HepG2 (cell line): ENCODE results near the gene PSMB1. TPM values are rescaled to one million over a fixed set of nuclear protein-coding genes. Genes with fewer than 3 reads are reported as not detected.

Experiments
- ATF1 ChIP-seq: IDR thresholded peaks from 2 replicates; pipeline ENCODE4 v1.6.1; 2016; ENCODE audit warnings: mild to moderate bottlenecking, control low read depth
- FIP1L1 ChIP-seq: fragments of 200-400 bp; formaldehyde crosslinking; IDR thresholded peaks from 2 replicates; pipeline ENCODE4 v1.6.1; 2018; ENCODE audit warnings: low read depth, mild to moderate bottlenecking, low read length, moderate library complexity, borderline replicate concordance; ENCODE audit not compliant: insufficient read depth
- FOXA1 ChIP-seq, 2 experiments: fragments of 450-650 bp in 1 of 2; sonication (generic) in 1 of 2; formaldehyde crosslinking in 1 of 2; IDR thresholded peaks; 2 replicates each; pipeline versions ENCODE4 v1.4.0 to v1.6.1; 2016 to 2020; ENCODE audit warnings: missing genetic modification reagents in 1 of 2
- HNRNPL ChIP-seq: fragments of 200-400 bp; formaldehyde crosslinking; IDR thresholded peaks from 2 replicates; pipeline ENCODE4 v1.6.1; 2017; ENCODE audit warnings: mild to moderate bottlenecking, low read depth, low read length
- JUN ChIP-seq: sonication (generic); formaldehyde crosslinking; IDR thresholded peaks from 2 replicates; pipeline ENCODE4 v1.4.0; 2020; ENCODE audit warnings: mild to moderate bottlenecking, missing genetic modification reagents
- KLF12 ChIP-seq: sonication (generic); formaldehyde crosslinking; IDR thresholded peaks from 2 replicates; pipeline ENCODE4 v1.4.0; 2020; ENCODE audit warnings: missing genetic modification reagents, borderline replicate concordance
- LCORL ChIP-seq, 2 experiments: fragments of 450-650 bp in 1 of 2; sonication (generic) in 1 of 2; formaldehyde crosslinking in 1 of 2; IDR thresholded peaks; 2 replicates each; pipeline versions ENCODE4 v1.5.0 to v1.6.1; 2017 to 2020; ENCODE audit warnings: antibody characterized with exemption in 1 of 2, missing genetic modification reagents in 1 of 2
- MED8 ChIP-seq: sonication (generic); formaldehyde crosslinking; IDR thresholded peaks from 2 replicates; pipeline ENCODE4 v1.8.1; 2023; ENCODE audit warnings: mild to moderate bottlenecking, missing genetic modification reagents; ENCODE audit not compliant: insufficient replicate concordance
- NR2F1 ChIP-seq, 2 experiments: fragments of 450-650 bp in 1 of 2; formaldehyde crosslinking in 1 of 2; IDR thresholded peaks; 2 replicates each; pipeline versions ENCODE4 v1.5.0 to v1.6.1; 2016 to 2020; ENCODE audit warnings: mild to moderate bottlenecking in 1 of 2, missing compliant biosample characterization in 1 of 2, missing genetic modification reagents in 1 of 2, moderate library complexity in 1 of 2
- PHF21A ChIP-seq: sonication (generic); formaldehyde crosslinking; IDR thresholded peaks from 2 replicates; pipeline ENCODE4 v1.5.0; 2020; ENCODE audit warnings: mild to moderate bottlenecking, missing genetic modification reagents
- PTBP1 ChIP-seq: fragments of 200-400 bp; formaldehyde crosslinking; IDR thresholded peaks from 2 replicates; pipeline ENCODE4 v1.6.1; 2018; ENCODE audit warnings: low read length, low read depth; ENCODE audit not compliant: poor library complexity, severe bottlenecking
- SMARCC2 ChIP-seq: fragments of 450-650 bp; IDR thresholded peaks from 2 replicates; pipeline ENCODE4 v1.6.1; 2017; ENCODE audit warnings: antibody characterized with exemption, mild to moderate bottlenecking
- TBX2 ChIP-seq: sonication (generic); formaldehyde crosslinking; IDR thresholded peaks from 2 replicates; pipeline ENCODE4 v1.5.0; 2020; ENCODE audit warnings: missing genetic modification reagents, mild to moderate bottlenecking, borderline replicate concordance
- TCF7 ChIP-seq: sonication (generic); IDR thresholded peaks from 2 replicates; pipeline ENCODE4 v1.6.1; 2016; ENCODE audit warnings: antibody characterized with exemption, low read depth
- U2AF2 ChIP-seq: fragments of 200-400 bp; formaldehyde crosslinking; IDR thresholded peaks from 2 replicates; pipeline ENCODE4 v1.6.1; 2017; ENCODE audit warnings: low read depth, mild to moderate bottlenecking, low read length
- ZBTB42 ChIP-seq: sonication (generic); formaldehyde crosslinking; IDR thresholded peaks from 2 replicates; pipeline ENCODE4 v1.5.0; 2020; ENCODE audit warnings: mild to moderate bottlenecking, missing genetic modification reagents
- ZC3H4 ChIP-seq: sonication (generic); formaldehyde crosslinking; IDR thresholded peaks from 2 replicates; pipeline ENCODE4 v1.4.0; 2020; ENCODE audit warnings: missing genetic modification reagents, borderline replicate concordance
- ZNF232 ChIP-seq: sonication (generic); formaldehyde crosslinking; IDR thresholded peaks from 2 replicates; pipeline ENCODE4 v1.4.0; 2020; ENCODE audit warnings: missing genetic modification reagents, borderline replicate concordance
- ZNF235 ChIP-seq: sonication (generic); formaldehyde crosslinking; IDR thresholded peaks from 2 replicates; pipeline ENCODE4 v1.8.1; 2023; ENCODE audit warnings: mild to moderate bottlenecking, missing genetic modification reagents, borderline replicate concordance
- ZNF333 ChIP-seq: sonication (generic); formaldehyde crosslinking; IDR thresholded peaks from 2 replicates; pipeline ENCODE4 v1.4.0; 2020; ENCODE audit warnings: mild to moderate bottlenecking, missing genetic modification reagents, borderline replicate concordance
- ZNF33B ChIP-seq: sonication (generic); formaldehyde crosslinking; IDR thresholded peaks from 2 replicates; pipeline ENCODE4 v1.5.1; 2020; ENCODE audit warnings: mild to moderate bottlenecking, missing genetic modification reagents
- ZNF343 ChIP-seq: sonication (generic); formaldehyde crosslinking; IDR thresholded peaks from 2 replicates; pipeline ENCODE4 v1.4.0; 2020; ENCODE audit warnings: mild to moderate bottlenecking, missing genetic modification reagents
- ZNF724P ChIP-seq: sonication (generic); formaldehyde crosslinking; IDR thresholded peaks from 2 replicates; pipeline ENCODE4 v1.8.0; 2022; ENCODE audit warnings: missing genetic modification reagents, borderline replicate concordance
- ZNF775 ChIP-seq: sonication (generic); formaldehyde crosslinking; IDR thresholded peaks from 2 replicates; pipeline ENCODE4 v1.4.0; 2020; ENCODE audit warnings: missing genetic modification reagents, mild to moderate bottlenecking, moderate library complexity, borderline replicate concordance
- ZNF850 ChIP-seq: sonication (generic); formaldehyde crosslinking; conservative IDR thresholded peaks from 2 replicates; pipeline ENCODE4 v1.9.0; 2021; ENCODE audit warnings: mild to moderate bottlenecking, missing genetic modification reagents
- polyA plus RNA-seq, 8 experiments: library from polyadenylated mRNA; depleted of rRNA in 3 of 8; stranded (reverse) in 7 of 8; unstranded in 1 of 8; fragments of >200 nt; fragmentation: Illumina TruSeq in 4 of 8; extraction: Trizol in 4 of 8; gene quantifications; 2 replicates each; pipeline versions ENCODE4 v1.2.1 to v1.2.3, GENCODE V29; 2011 to 2016; ENCODE audit warnings: low read depth in 4 of 8, missing spikeins in 1 of 8, mixed read lengths in 1 of 8; ENCODE audit not compliant: insufficient read depth in 1 of 8
- total RNA-seq, 5 experiments: library from RNA; depleted of rRNA; stranded (reverse); fragments of >200 nt; fragmentation: Illumina TruSeq; extraction: Trizol; gene quantifications; 2 replicates each; pipeline ENCODE4 v1.2.3, GENCODE V29; 2016; ENCODE audit warnings: low read depth in 1 of 5
- TF ChIP-seq, protein P1 (sequence below): sonication (generic); formaldehyde crosslinking; conservative IDR thresholded peaks from 2 replicates; pipeline ENCODE4 v1.8.0; 2022; ENCODE audit warnings: missing genetic modification reagents
- TF ChIP-seq, protein P2 (sequence below): sonication (generic); formaldehyde crosslinking; IDR thresholded peaks from 2 replicates; pipeline ENCODE4 v1.4.0; 2020; ENCODE audit warnings: missing genetic modification reagents, low read depth, mild to moderate bottlenecking, borderline replicate concordance
- TF ChIP-seq, protein P3 (sequence below): sonication (generic); formaldehyde crosslinking; IDR thresholded peaks from 2 replicates; pipeline ENCODE4 v1.8.1; 2023; ENCODE audit warnings: mild to moderate bottlenecking, missing genetic modification reagents, borderline replicate concordance

PSMB1 gene
- total and polyA plus RNA-seq, 2 of the 13 experiments (the other 11 are each of a cell fraction or from before 2014, with no cell fraction given): 528 to 592 TPM

DNA sequence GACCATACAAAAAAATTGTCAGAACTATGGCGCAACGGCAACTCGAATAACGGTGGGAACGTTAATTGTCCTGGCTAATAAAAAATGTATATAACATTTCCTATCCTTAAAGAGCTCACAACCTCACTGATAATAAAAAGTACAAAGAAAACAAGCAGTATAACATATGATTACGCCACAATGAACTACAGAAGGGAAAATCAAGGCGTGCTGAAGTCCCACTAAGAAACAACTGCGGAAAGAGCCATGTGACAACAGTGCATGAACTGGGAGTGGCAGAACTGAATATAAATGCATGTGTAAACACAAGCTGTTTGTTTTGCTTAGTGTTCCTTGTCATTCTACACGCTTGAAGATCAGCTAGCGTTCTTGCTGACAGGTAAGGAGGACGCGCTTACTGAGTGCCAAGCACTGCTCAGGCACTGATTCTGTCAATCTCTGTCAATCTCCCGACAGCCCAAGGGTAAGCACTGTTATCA lies 466 bp upstream of the PSMB1 start (continued):
- TF ChIP-seq FIP1L1 (no peak), ZNF235 (0 out of 2 replicates have a peak, but pooled peaks have one; percentile 13), MED8 (CRISPR knock-in tag) (no peak), U2AF2 (no peak), ZNF333 (CRISPR knock-in tag) (0 out of 2 replicates have a peak, but pooled peaks have one; percentile 18), ZNF33B (CRISPR knock-in tag) (no peak), ZC3H4 (CRISPR knock-in tag) (no peak), PTBP1 (no peak), ZBTB42 (CRISPR knock-in tag) (0 out of 2 replicates have a peak, but pooled peaks have one; percentile 18), ATF1 (CRISPR knock-in tag) (no peak), ZNF724P (CRISPR knock-in tag) (no peak), LCORL (IDR thresholded peaks at IDR 0.05) (no peak), LCORL (CRISPR knock-in tag; IDR thresholded peaks at IDR 0.05) (no peak), HNRNPL (no peak), TCF7 (no peak), KLF12 (no peak), JUN (no peak), ZNF343 (CRISPR knock-in tag) (0 out of 2 replicates have a peak, but pooled peaks have one; percentile 24), FOXA1 (IDR thresholded peaks at IDR 0.05) (no peak), FOXA1 (CRISPR knock-in tag; IDR thresholded peaks at IDR 0.05) (0 out of 2 replicates have a peak, but pooled peaks have one; percentile 8), ZNF232 (CRISPR knock-in tag) (no peak), PHF21A (CRISPR knock-in tag) (no peak), ZNF850 (CRISPR knock-in tag) (no peak), ZNF775 (CRISPR knock-in tag) (no peak), NR2F1 (CRISPR knock-in tag; IDR thresholded peaks at IDR 0.05) (no peak), SMARCC2 (no peak), TBX2 (no peak)
- TF ChIP-seq, protein P1, sequence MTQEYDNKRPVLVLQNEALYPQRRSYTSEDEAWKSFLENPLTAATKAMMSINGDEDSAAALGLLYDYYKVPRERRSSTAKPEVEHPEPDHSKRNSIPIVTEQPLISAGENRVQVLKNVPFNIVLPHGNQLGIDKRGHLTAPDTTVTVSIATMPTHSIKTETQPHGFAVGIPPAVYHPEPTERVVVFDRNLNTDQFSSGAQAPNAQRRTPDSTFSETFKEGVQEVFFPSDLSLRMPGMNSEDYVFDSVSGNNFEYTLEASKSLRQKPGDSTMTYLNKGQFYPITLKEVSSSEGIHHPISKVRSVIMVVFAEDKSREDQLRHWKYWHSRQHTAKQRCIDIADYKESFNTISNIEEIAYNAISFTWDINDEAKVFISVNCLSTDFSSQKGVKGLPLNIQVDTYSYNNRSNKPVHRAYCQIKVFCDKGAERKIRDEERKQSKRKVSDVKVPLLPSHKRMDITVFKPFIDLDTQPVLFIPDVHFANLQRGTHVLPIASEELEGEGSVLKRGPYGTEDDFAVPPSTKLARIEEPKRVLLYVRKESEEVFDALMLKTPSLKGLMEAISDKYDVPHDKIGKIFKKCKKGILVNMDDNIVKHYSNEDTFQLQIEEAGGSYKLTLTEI (CRISPR knock-in tag): no peak
- TF ChIP-seq, protein P2, sequence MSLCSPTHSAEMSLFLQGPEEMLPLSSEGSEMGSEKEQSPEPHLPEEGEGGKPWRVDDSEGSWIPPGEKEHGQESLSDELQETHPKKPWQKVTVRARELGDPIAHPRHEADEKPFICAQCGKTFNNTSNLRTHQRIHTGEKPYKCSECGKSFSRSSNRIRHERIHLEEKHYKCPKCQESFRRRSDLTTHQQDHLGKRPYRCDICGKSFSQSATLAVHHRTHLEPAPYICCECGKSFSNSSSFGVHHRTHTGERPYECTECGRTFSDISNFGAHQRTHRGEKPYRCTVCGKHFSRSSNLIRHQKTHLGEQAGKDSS (CRISPR knock-in tag): no peak; the same call in 1 of the 2 replicates
- TF ChIP-seq, protein P3, sequence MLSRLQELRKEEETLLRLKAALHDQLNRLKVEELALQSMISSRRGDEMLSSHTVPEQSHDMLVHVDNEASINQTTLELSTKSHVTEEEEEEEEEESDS: no peak
